Thyroid gland (tissue), 4 donors: Measurements from ENCODE around the gene TOMM5. TPM values are rescaled to one million over a fixed set of nuclear protein-coding genes. Genes with fewer than 3 reads are reported as not detected.

ENCODE experiments used
- DNase-seq, 2 donors: peaks; one replicate each; pipeline ENCODE4 v3.0.0-alpha.2; 2019
- H3K27ac ChIP-seq, 3 donors: fragments of 200-600 bp; sonication (generic); 1 replicate in 2 of 3; 2 replicates in 1 of 3; pipeline ENCODE4 v1.5.1; 2016 to 2019; ENCODE audit warnings: mild to moderate bottlenecking in 1 of 3, moderate library complexity in 1 of 3
- H3K27me3 ChIP-seq: fragments of 200-600 bp; sonication (generic); one replicate; pipeline ENCODE4 v1.5.1; 2019
- H3K36me3 ChIP-seq, 2 donors: fragments of 200-600 bp; sonication (generic); one replicate each; pipeline ENCODE4 v1.5.1; 2016 to 2019
- H3K4me1 ChIP-seq, 2 donors: fragments of 200-600 bp; sonication (generic); one replicate each; pipeline ENCODE4 v1.5.1; 2017 to 2019
- H3K4me3 ChIP-seq, 3 donors: fragments of 200-600 bp; sonication (generic); replicated peaks in 1 of 3; 1 replicate in 2 of 3; 2 replicates in 1 of 3; pipeline ENCODE4 v1.5.1; 2016; ENCODE audit warnings: mild to moderate bottlenecking in 1 of 3
- H3K9me3 ChIP-seq: fragments of 200-600 bp; sonication (generic); one replicate; pipeline ENCODE4 v1.5.1; 2017
- POLR2A ChIP-seq, 2 donors: fragments of 450-650 bp; IDR thresholded peaks; one replicate each; pipeline ENCODE4 v1.6.1; 2017; ENCODE audit warnings: antibody characterized with exemption in 2 of 2, mild to moderate bottlenecking in 2 of 2, moderate library complexity in 1 of 2
- WGBS, 2 donors: methylation state at CpG; one replicate each; pipeline ENCODE4 v1.1.5; 2017; 5-methylcytosine and 5-hydroxymethylcytosine counted together
- intact Hi-C: fragments of 100-400 bp; cut with DNase I; formaldehyde crosslinking; loops from one replicate; pipeline ENCODE4 v1.15.1; 2023
- total RNA-seq, 4 donors: library from RNA; depleted of rRNA; stranded (reverse); fragments of >200 nt; gene quantifications; one replicate each; pipeline ENCODE4 v1.2.3, GENCODE V29; 2016
- TF ChIP-seq, protein P1 (sequence below), 6 experiments: fragments of 200-600 bp in 3 of 6; fragments of 450-650 bp in 3 of 6; sonication (generic) in 3 of 6; IDR thresholded peaks; one replicate each; pipeline ENCODE4 v1.5.1; 2016 to 2019; ENCODE audit warnings: antibody characterized with exemption in 6 of 6, mild to moderate bottlenecking in 2 of 6, inconsistent platforms in 1 of 6, moderate library complexity in 1 of 6

TOMM5 gene
- total RNA-seq, 4 donors from 2014 or later, result 56.7 to 110 (median 85.0) TPM

DNA sequence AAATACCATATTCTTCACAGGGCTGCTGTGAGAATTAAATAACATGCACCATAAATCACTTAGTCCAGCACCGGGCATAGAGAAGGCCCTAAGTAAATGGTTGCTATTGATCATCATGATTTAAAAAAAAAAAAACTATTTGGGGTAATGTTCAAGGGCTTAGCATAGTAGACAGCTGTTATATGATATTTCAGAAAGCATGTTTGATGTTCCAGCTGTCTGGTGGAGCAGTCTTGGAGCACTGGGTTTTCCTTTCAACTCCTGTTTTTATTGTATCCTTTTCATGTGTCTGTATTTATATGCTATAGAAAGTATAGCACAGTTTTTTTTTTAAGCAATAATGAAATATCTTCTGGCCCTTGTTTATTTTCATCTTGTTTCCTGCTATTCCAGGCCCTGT lies 28.0 kb upstream of the TOMM5 start:
- Histone ChIP-seq H3K4me3 (no peak overlapping the region), H3K4me1 (no peaks in the 10 kb centered on the region), H3K27me3 (no peaks in the 10 kb centered on the region), H3K36me3 (no peaks in the 10 kb centered on the region), H3K27ac (no peak overlapping the region), H3K9me3 (no peaks in the 10 kb centered on the region)
- no peak for DNase-seq
- no peak for TF ChIP-seq POLR2A (IDR thresholded peaks at IDR 0.05)
- TF ChIP-seq, protein P1, sequence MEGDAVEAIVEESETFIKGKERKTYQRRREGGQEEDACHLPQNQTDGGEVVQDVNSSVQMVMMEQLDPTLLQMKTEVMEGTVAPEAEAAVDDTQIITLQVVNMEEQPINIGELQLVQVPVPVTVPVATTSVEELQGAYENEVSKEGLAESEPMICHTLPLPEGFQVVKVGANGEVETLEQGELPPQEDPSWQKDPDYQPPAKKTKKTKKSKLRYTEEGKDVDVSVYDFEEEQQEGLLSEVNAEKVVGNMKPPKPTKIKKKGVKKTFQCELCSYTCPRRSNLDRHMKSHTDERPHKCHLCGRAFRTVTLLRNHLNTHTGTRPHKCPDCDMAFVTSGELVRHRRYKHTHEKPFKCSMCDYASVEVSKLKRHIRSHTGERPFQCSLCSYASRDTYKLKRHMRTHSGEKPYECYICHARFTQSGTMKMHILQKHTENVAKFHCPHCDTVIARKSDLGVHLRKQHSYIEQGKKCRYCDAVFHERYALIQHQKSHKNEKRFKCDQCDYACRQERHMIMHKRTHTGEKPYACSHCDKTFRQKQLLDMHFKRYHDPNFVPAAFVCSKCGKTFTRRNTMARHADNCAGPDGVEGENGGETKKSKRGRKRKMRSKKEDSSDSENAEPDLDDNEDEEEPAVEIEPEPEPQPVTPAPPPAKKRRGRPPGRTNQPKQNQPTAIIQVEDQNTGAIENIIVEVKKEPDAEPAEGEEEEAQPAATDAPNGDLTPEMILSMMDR (IDR thresholded peaks at IDR 0.05), result no peak
- intact Hi-C loops, result no loop called here
- 93% methylated on average over 1 of the region's 1 CpG for WGBS, 2 donors

DNA sequence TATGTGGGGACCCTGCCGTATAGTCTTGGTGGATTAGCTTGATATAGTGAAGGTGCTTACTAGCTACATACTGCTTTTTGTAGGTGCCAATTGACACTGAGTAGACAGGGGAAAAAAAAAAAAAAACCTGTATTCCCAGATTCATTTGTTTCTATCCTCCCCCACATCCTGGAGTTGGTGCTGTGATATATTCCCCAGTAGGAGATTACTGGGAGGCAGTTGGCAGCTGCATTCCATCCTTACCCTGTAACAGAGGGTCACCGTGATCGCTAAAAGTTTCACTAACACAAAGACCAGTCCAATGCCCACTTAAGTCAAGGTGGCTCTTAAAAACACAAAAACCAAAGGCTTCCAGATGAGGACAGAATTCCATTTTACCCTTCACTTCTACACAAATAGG lies 27.4 kb upstream of the TOMM5 start:
- WGBS, 2 donors, result 62 to 84% methylated on average over 3 of the region's 3 CpGs
- Histone ChIP-seq H3K9me3 (no peaks in the 10 kb centered on the region), H3K36me3 (no peaks in the 10 kb centered on the region), H3K27me3 (no peaks in the 10 kb centered on the region), H3K4me1 (no peaks in the 10 kb centered on the region), H3K27ac (no peak overlapping the region), H3K4me3 (no peak overlapping the region)
- intact Hi-C loops, result no loop called here
- TF ChIP-seq, protein P1 (IDR thresholded peaks at IDR 0.05), result no peak
- no peak for TF ChIP-seq POLR2A (IDR thresholded peaks at IDR 0.05)
- no peak for DNase-seq

DNA sequence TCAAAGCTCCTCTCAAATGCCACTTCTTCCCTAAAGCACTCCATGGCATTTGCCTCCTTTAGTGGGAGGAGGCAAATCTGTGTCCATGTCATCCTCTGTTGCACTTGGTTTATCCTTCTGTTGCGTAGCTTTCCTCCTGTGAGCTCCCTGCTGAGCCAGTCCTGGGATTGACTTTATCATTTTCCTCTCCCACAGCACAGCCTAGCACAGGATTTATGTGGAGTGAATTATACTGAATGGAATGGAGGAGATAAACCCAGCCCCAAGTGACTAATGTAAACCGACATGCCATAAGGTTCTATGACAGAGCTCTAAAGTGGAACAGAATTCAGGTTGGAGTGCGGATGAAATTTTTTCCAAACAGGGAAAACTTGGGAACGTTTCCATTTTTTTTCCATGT lies 26.4 kb upstream of the TOMM5 start:
- DNase-seq, result no peak
- no peak for TF ChIP-seq POLR2A (IDR thresholded peaks at IDR 0.05)
- TF ChIP-seq, protein P1 (IDR thresholded peaks at IDR 0.05), result no peak
- Histone ChIP-seq H3K4me3 (no peak overlapping the region), H3K27me3 (no peaks in the 10 kb centered on the region), H3K9me3 (no peaks in the 10 kb centered on the region), H3K4me1 (no peaks in the 10 kb centered on the region), H3K36me3 (no peaks in the 10 kb centered on the region), H3K27ac (no peak overlapping the region)
- 91 to 93% methylated on average over 4 of the region's 4 CpGs for WGBS, 2 donors
- intact Hi-C loops, result no loop called here

DNA sequence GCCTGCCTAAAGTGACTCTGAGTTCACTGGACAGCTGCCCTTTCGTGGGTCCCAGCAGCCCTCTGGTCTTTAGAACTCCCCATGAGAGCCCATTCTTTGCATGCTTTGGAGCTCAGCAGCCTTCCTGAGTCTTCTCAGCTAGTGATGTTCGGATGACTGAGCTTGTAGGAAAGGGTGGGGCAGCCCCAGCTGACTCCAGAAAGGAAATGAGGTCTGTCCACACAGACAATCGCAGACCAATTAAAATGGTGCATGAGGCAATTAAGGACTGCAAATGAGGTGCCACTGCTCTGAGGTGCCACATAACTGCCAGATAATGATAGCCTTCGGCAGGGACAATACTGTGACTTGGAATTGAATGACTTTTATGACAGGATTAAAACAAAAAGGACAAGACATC lies 25.4 kb upstream of the TOMM5 start:
- Histone ChIP-seq H3K4me1 (no peaks in the 10 kb centered on the region), H3K27ac (no peak overlapping the region), H3K27me3 (no peaks in the 10 kb centered on the region), H3K9me3 (no peaks in the 10 kb centered on the region), H3K4me3 (no peak overlapping the region), H3K36me3 (no peaks in the 10 kb centered on the region)
- intact Hi-C loops, result no loop called here
- WGBS, 2 donors, result 41 to 61% methylated on average over 4 of the region's 4 CpGs
- DNase-seq, result no peak
- TF ChIP-seq POLR2A (IDR thresholded peaks at IDR 0.05), result no peak
- TF ChIP-seq, protein P1 (IDR thresholded peaks at IDR 0.05), result no peak

DNA sequence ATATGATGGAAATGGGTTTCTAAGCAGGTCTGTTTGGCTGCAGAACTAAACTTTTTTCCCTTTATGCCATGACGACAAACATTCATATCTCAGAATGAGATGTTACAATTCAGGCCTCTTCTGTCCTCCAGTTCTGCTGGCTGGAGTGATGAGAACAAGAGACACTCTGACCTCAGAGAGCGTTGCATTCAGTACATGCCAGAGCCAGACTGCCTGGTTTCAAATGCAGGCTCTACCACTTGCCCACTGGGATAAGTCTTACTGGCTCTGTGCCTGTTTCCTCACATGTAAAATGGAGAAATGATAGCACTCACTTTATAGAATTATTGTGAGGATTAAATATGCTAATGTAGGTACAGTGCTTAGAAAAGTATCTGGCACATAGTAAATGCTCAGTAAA lies 24.8 kb upstream of the TOMM5 start:
- no peak overlapping the region for H3K4me3 ChIP-seq
- H3K27ac ChIP-seq, result no peak overlapping the region
- intact Hi-C loops, result no loop called here
- DNase-seq, result no peak
- no peaks in the 10 kb centered on the region for H3K27me3 ChIP-seq
- TF ChIP-seq, protein P1 (IDR thresholded peaks at IDR 0.05), result no peak
- no peak for TF ChIP-seq POLR2A (IDR thresholded peaks at IDR 0.05)
- H3K36me3 ChIP-seq, result no peaks in the 10 kb centered on the region
- no peaks in the 10 kb centered on the region for H3K9me3 ChIP-seq
- no peaks in the 10 kb centered on the region for H3K4me1 ChIP-seq
- 86 to 91% methylated on average over 2 of the region's 2 CpGs for WGBS, 2 donors
